NCI-H187 (cell line): ENCODE data around the gene HAUS7.

Source experiments
- DNase-seq, 2 experiments: peaks; one replicate each; lab custom pipeline; 2025; lab: John Stamatoyannopoulos, UW

HAUS7 gene

GRCh38 chrX:153476666-153477363 is 6.4 kb upstream of the HAUS7 start:
- DNase-seq = no peak

- no peak for DNase-seq
Observed at GRCh38 chrX:153475751-153476281, 5.4 kb upstream of the HAUS7 start.

- no peak for DNase-seq
Observed at GRCh38 chrX:153475271-153475670, 4.9 kb upstream of the HAUS7 start.

GRCh38 chrX:153474718-153475117 is 4.3 kb upstream of the HAUS7 start:
- no peak for DNase-seq

GRCh38 chrX:153474266-153474665 is 3.9 kb upstream of the HAUS7 start:
- no peak for DNase-seq

GRCh38 chrX:153473126-153473525 is 2.8 kb upstream of the HAUS7 start:
- no peak for DNase-seq

GRCh38 chrX:153471663-153472280 is 1.4 kb upstream of the HAUS7 start:
- DNase-seq = no peak

- no peak for DNase-seq
Observed at GRCh38 chrX:153469811-153470410, 465 bp downstream of the HAUS7 start.

GRCh38 chrX:153468008-153468580 is 2.3 kb downstream of the HAUS7 start:
- no peak for DNase-seq

- no peak for DNase-seq
Observed at GRCh38 chrX:153465691-153466380, 4.5 kb downstream of the HAUS7 start.

- no peak for DNase-seq
Observed at GRCh38 chrX:153464116-153464515, 6.3 kb downstream of the HAUS7 start.

GRCh38 chrX:153463556-153463955 is 6.8 kb downstream of the HAUS7 start:
- DNase-seq = no peak

GRCh38 chrX:153463031-153463430 is 7.3 kb downstream of the HAUS7 start:
- no peak for DNase-seq

GRCh38 chrX:153462291-153462690 is 8.1 kb downstream of the HAUS7 start:
- DNase-seq = no peak

- no peak for DNase-seq
Observed at GRCh38 chrX:153460826-153461225, 9.6 kb downstream of the HAUS7 start.

GRCh38 chrX:153459986-153460385 is 10.4 kb downstream of the HAUS7 start:
- no peak for DNase-seq

- no peak for DNase-seq
Observed at GRCh38 chrX:153458476-153458875, 11.9 kb downstream of the HAUS7 start.

- no peak for DNase-seq
Observed at GRCh38 chrX:153457827-153458466, 12.4 kb downstream of the HAUS7 start.

GRCh38 chrX:153457136-153457825 is 13.1 kb downstream of the HAUS7 start:
- no peak for DNase-seq

- no peak for DNase-seq
Observed at GRCh38 chrX:153456704-153457103, 13.7 kb downstream of the HAUS7 start.

- no peak for DNase-seq
Observed at GRCh38 chrX:153456161-153456560, 14.2 kb downstream of the HAUS7 start.
